Measurements from ENCODE around the gene RET.

GRCh38 chr10:43112608-43112961, 35.7 kb downstream of the RET start:
- no peak for TF ChIP-seq CTCF (IDR thresholded peaks at IDR 0.05 in 4 of 5, conservative IDR thresholded peaks at IDR 0.05 in 1 of 5)
- TF ChIP-seq POLR2A (IDR thresholded peaks at IDR 0.05) = no peak
